H1 (cell line): ENCODE measurements around the gene QSOX2. TPM values are rescaled to one million over a fixed set of nuclear protein-coding genes. Genes with fewer than 3 reads are reported as not detected.

Experiments
- KDM1A ChIP-seq: fragments of 200-600, 300-600 bp; sonication (generic); IDR thresholded peaks from 2 replicates; pipeline ENCODE4 v1.7.1; 2016; ENCODE audit warnings: mild to moderate bottlenecking, low read length, borderline replicate concordance
- POU5F1 ChIP-seq: IDR thresholded peaks from 2 replicates; pipeline ENCODE4 v1.6.1; 2011; ENCODE audit warnings: low read depth, mild to moderate bottlenecking, low read length, moderate library complexity
- SIN3A ChIP-seq, 2 experiments: IDR thresholded peaks in 1 of 2; conservative IDR thresholded peaks in 1 of 2; 2 replicates each; pipeline ENCODE4 v1.6.1; 2011 to 2012; ENCODE audit warnings: low read length in 2 of 2, improper control_type of control experiment in 1 of 2, low read depth in 1 of 2, mild to moderate bottlenecking in 1 of 2
- polyA plus RNA-seq, 7 experiments: library from polyadenylated mRNA; depleted of rRNA in 3 of 7; stranded (reverse) in 5 of 7; unstranded in 2 of 7; fragments of >200 nt in 5 of 7; fragments of 200-250 nt in 2 of 7; gene quantifications; 1 replicate in 5 of 7; 2 replicates in 1 of 7; 4 replicates in 1 of 7; pipeline versions ENCODE4 v1.2.1 to v1.2.3, GENCODE V29; 2011 to 2013; ENCODE audit warnings: missing spikeins in 2 of 7, mixed read lengths in 2 of 7
- total RNA-seq: library from RNA; stranded (reverse); fragmentation: NEBNext Ultra II Directional; extraction: Animal tissue kit (Norgen Biotek cat#: 25700); gene quantifications from 2 replicates; pipeline ENCODE4 v1.2.1, GENCODE V29; 2021

The QSOX2 gene
- total and polyA plus RNA-seq, 2 of the 8 experiments (the other 6 are each of a cell fraction or from before 2014, with no cell fraction given) = 18.0 to 28.6 TPM

GRCh38 chr9:136194540-136194939 is 51.1 kb downstream of the QSOX2 start (continued):
- TF ChIP-seq POU5F1 = no peak
- TF ChIP-seq KDM1A = 0 out of 2 replicates have a peak, but pooled peaks have one; percentile 9
- TF ChIP-seq SIN3A (conservative IDR thresholded peaks at IDR 0.05 in 1 of 2, IDR thresholded peaks at IDR 0.05 in 1 of 2; ENCODE audit: low read depth in 1 of 2, low read length in 2 of 2) = no peak
